Muscle layer of duodenum (tissue), 2 donors: Measurements from ENCODE around the gene SLC4A7.
"Not testable (repeated sequence)": the region's sequence is repeated elsewhere in the genome, so short reads cannot be mapped to it uniquely, and the experiment has no call there.

Source experiments
- H3K27ac ChIP-seq: one replicate; pipeline ENCODE4 v1.7.0; 2013; ENCODE audit warnings: mild to moderate bottlenecking, low read length
- H3K27me3 ChIP-seq: one replicate; pipeline ENCODE4 v1.7.0; 2013; ENCODE audit warnings: low read depth, mild to moderate bottlenecking, control low read depth, low read length
- H3K36me3 ChIP-seq, 2 donors: one replicate each; pipeline ENCODE4 v1.7.0; 2013; ENCODE audit warnings: low read length in 2 of 2, control low read depth in 1 of 2, mild to moderate bottlenecking in 1 of 2; ENCODE audit not compliant: insufficient read depth in 2 of 2, control insufficient read depth in 1 of 2
- H3K4me1 ChIP-seq, 2 donors: one replicate each; pipeline ENCODE4 v1.7.0; 2013; ENCODE audit warnings: low read length in 2 of 2, mild to moderate bottlenecking in 2 of 2, control low read depth in 1 of 2, moderate library complexity in 1 of 2; ENCODE audit not compliant: insufficient read depth in 2 of 2, control insufficient read depth in 1 of 2
- H3K4me3 ChIP-seq, 2 donors: one replicate each; pipeline ENCODE4 v1.7.0; 2013; ENCODE audit warnings: low read length in 2 of 2, low read depth in 1 of 2, mild to moderate bottlenecking in 1 of 2
- H3K9me3 ChIP-seq, 2 donors: one replicate each; pipeline ENCODE4 v1.7.0; 2013; ENCODE audit warnings: low read length in 2 of 2, control low read depth in 1 of 2, mild to moderate bottlenecking in 1 of 2; ENCODE audit not compliant: control insufficient read depth in 1 of 2
- donor health status: healthy.

SLC4A7 gene

DNA sequence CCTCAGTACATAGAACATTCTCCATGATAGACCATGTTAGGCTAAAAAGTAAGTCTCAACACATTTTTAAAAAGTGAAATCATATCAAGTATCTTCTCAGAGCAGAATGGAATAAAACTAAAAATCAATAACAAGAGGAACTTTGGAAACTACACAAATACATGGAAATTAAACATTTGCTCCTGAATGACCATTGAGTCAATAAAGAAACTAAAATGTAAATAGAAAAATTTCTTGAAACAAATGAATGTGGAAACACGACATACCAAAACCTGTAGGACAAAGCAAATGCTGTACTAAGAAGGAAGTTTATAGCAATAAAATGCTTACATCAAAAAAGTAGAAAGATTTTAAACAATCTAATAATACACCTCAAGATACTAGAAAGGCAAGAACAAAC, 148.6 kb downstream of the SLC4A7 start:
- H3K4me1 ChIP-seq, result no peaks in the 10 kb centered on the region
- no peaks in the 10 kb centered on the region for H3K36me3 ChIP-seq
- no peaks in the 10 kb centered on the region for H3K27me3 ChIP-seq
- H3K4me3 ChIP-seq, result no peak overlapping the region
- no peaks in the 10 kb centered on the region for H3K9me3 ChIP-seq
- no peak overlapping the region for H3K27ac ChIP-seq

DNA sequence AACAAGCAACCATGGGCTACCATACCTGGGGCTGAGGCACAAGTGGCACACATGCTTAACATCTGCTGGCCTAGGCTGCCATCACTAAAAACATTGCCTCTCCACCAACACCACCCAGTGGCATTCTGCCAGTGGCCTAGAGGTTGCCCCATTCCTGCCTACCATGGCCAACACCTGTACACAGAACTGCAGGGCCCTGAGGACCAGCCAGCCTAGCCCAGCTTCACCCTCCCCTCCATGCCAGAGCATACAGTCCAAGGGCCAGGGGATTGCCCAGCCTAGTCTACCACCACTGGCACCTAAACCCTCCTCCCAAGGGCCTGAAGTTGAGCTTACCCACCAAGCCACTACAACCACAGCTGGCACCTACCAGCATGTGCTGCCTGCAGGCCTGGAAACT, 150.3 kb downstream of the SLC4A7 start:
- no peak overlapping the region for H3K27ac ChIP-seq

DNA sequence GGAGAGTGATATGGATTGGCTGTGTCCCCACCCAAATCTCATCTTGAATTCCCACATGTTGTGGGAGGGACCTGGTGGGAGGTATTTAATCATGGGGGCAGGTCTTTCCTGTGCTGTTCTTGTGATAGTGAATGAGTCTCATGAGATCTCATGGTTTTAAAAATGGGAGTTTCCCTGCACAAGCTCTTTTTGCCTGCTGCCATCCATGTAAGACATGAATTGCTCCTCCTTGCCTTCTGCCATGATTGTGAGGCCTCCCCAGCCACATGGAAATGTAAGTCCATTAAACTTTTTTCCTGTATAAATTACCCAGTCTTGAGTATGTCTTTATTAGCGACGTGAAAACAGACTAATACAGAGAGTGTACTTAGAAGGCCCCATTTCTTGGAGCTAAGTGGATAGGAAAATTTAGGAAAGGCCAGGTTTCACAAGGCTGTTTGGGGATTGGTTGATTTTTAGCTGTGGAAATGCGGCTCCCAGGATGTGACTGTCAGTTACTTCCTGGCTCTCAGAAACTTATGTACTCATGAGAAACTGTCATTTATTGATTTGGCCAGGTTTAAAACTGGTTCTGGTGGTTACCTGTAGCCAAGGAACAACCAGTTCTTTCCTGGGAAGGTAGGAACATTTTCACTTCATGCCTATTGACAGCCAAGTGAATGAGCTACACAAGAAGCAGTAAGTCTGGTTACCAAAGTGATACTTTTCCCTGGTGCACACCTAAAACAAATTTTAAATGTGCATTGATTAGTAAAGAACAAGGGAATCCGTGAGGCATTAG, 155.0 kb downstream of the SLC4A7 start:
- peaks cover 7 to 21% of the 10 kb centered on the region in 2 donors for H3K4me1 ChIP-seq
- H3K9me3 ChIP-seq, H3K36me3 ChIP-seq, H3K27ac ChIP-seq, H3K27me3 ChIP-seq, H3K4me3 ChIP-seq: not testable (repeated sequence)

More for the DNA sequence above, 150.3 kb downstream of the SLC4A7 start:
- Histone ChIP-seq H3K4me1 (no peaks in the 10 kb centered on the region), H3K27me3 (no peaks in the 10 kb centered on the region), H3K36me3 (no peaks in the 10 kb centered on the region), H3K4me3 (no peak overlapping the region), H3K9me3 (no peaks in the 10 kb centered on the region)

DNA sequence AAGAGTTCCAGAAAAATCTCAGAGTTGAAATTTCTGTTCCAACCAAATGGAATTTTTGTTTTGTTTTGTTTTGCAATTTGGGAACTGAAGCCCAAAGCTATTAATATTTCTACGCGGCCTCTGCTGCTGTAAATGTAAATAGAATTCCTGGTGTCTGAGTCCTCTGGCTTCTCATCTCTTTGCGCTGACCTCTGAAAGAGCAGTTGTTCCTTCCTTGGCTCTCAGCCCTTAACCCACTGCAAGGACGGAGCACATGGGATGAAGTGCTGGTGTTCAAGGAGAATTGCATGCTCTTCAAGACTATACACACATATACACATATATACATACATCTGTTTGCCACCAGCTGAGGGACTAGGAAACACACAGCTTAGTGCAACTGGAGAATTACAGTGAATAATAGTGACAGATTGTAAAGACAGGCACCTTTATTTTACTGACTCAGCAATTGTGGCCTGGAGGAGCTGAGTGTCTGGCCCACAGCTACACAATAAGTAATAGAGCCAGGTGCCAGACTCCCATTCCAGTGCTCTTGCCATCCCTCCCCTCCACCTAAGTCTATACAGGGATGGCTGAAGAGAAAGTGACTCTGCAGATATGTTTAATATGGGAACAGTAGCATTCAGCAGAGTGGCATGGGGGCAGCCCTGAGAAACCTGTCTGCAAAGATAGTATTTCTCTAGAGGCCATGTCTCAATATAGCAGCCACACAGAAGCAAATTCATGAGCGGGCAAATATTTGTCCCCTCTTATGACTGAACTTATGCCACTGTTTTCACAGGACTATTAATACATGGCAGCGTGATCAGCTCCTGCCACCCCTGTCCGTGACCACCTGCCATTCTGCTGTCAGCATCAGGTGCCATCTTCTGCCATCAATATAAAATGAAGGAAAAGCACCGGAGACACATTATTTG, 157.3 kb downstream of the SLC4A7 start:
- Histone ChIP-seq H3K4me3 (peak overlapping the region in 1 of 2 donors; percentile 38), H3K4me1 (peaks cover 7 to 21% of the 10 kb centered on the region in 2 donors), H3K27ac (no peak overlapping the region), H3K36me3 (no peaks in the 10 kb centered on the region), H3K27me3 (no peaks in the 10 kb centered on the region), H3K9me3 (no peaks in the 10 kb centered on the region)

DNA sequence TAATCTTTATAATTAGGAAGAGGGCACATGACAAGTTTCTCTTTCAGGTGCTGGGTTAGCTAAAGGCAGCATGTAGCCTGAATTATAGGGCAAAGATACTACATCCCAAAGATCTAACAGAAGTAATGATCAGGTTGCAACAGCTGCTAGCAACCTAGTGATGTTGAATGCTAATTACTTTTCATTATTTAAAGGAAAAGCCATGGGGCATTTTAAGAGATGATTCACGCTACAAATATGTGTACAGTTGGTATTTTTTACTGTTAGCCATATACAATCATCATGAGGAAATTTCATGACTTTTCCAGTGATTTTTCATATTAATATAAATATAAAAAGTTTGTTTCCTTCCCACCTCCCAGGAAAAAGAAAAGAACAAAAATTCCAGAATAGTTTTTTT, 158.0 kb downstream of the SLC4A7 start:
- Histone ChIP-seq H3K27ac (peak overlapping the region; percentile 41), H3K27me3 (no peaks in the 10 kb centered on the region), H3K36me3 (no peaks in the 10 kb centered on the region), H3K4me1 (peaks cover 7 to 21% of the 10 kb centered on the region in 2 donors), H3K4me3 (no peak overlapping the region), H3K9me3 (no peaks in the 10 kb centered on the region)

DNA sequence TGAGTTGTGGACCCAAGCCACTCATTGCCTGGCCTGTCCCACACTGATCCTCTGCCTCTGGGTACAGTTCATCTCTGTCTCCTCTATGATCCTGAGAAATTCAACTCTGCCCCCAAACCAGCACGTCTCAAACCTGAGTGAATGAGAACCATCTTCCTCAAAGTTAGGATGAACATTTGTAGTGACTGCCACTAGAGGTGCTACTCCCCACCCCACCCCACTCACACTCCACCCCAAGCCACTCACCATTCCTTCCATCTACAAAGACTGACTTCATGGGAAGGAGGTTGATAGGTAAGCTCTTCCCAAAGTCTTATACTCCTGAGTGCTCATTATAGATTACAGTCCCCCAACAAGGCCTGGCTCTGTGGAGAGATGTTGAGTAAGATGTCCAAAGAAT, 158.8 kb downstream of the SLC4A7 start:
- Histone ChIP-seq H3K4me1 (peaks cover 7 to 21% of the 10 kb centered on the region in 2 donors), H3K9me3 (no peaks in the 10 kb centered on the region), H3K27ac (peak overlapping the region; percentile 41)

DNA sequence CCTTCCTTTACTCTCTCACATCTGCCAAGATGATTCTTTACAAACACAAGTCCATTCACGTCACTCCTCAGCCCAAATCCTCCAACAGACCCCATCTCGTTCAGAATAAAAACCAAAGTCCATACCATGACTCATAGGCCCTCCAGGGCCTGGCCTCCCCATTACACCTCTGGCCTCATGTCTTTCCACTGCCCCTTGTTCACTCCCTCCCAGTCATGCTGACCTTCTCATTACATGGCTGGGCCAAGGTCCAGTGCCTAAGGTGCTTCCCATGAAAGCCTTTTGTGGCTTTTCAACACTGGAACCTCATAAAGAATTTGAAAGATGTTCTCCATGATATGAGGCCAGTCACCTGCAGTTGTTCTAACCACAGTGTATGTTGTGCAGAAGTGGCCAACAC, 159.5 kb downstream of the SLC4A7 start:
- Histone ChIP-seq H3K36me3 (no peaks in the 10 kb centered on the region), H3K4me3 (no peak overlapping the region), H3K27ac (no peak overlapping the region), H3K9me3 (no peaks in the 10 kb centered on the region), H3K27me3 (no peaks in the 10 kb centered on the region), H3K4me1 (peaks cover 7 to 21% of the 10 kb centered on the region in 2 donors)

More for the DNA sequence above, 158.8 kb downstream of the SLC4A7 start:
- Histone ChIP-seq H3K4me3 (no peak overlapping the region), H3K27me3 (no peaks in the 10 kb centered on the region), H3K36me3 (no peaks in the 10 kb centered on the region)

DNA sequence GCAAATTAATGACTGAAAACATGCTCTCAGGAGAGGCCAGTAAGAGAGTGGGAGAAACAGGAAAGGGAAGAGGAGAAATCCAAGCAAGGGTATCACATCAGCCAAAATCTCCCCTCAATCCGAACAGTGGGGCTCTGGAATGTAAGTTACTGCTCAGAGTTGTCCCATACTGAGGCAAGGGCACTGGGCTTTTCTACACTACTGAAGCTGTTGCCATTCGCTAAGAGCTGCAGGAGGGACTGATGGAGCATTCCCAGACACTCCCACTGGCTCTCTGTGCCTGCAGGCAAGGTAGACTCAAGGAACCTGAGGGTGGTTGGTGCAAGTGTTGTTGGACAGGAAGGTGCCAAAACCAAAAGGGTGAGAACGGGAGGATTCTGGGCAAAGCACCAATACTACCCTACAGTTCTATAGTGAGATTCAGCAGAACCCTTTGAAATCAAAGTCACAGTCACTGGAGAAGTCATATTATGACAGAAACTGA, 161.1 kb downstream of the SLC4A7 start:
- Histone ChIP-seq H3K27ac (no peak overlapping the region), H3K4me1 (peaks cover 7 to 21% of the 10 kb centered on the region in 2 donors), H3K27me3 (no peaks in the 10 kb centered on the region), H3K4me3 (no peak overlapping the region), H3K36me3 (no peaks in the 10 kb centered on the region), H3K9me3 (no peaks in the 10 kb centered on the region)
